HL-60 (cell line): Measurements from ENCODE around the gene GABRD.

Experiments
- DNase-seq, 2 experiments: peaks; one replicate each; pipeline ENCODE4 v3.0.0-alpha.2; 2010 to 2020; ENCODE audit warnings: low read depth in 1 of 2, low spot score in 1 of 2
- H3K27ac ChIP-seq: fragments of 250-450 bp; sonication (Bioruptor Pico); replicated peaks from 2 replicates; pipeline ENCODE4 v1.5.1; 2020; ENCODE audit warnings: mild to moderate bottlenecking, moderate library complexity
- H3K27me3 ChIP-seq: fragments of 250-450 bp; sonication (Bioruptor Pico); 2 replicates; pipeline ENCODE4 v1.5.1; 2021; ENCODE audit warnings: mild to moderate bottlenecking, moderate library complexity; ENCODE audit not compliant: insufficient read depth, poor library complexity, severe bottlenecking
- H3K4me3 ChIP-seq: replicated peaks from 2 replicates; pipeline ENCODE4 v1.5.1; 2011; ENCODE audit warnings: mild to moderate bottlenecking, control low read depth, low read length; ENCODE audit not compliant: insufficient read depth
- GABPA ChIP-seq: IDR thresholded peaks from 2 replicates; pipeline ENCODE4 v1.6.1; 2012; ENCODE audit warnings: low read depth
- POLR2AphosphoS5 ChIP-seq: IDR thresholded peaks from 2 replicates; pipeline ENCODE4 v1.6.1; 2012; ENCODE audit warnings: low read depth
- SPI1 ChIP-seq: IDR thresholded peaks from 2 replicates; pipeline ENCODE4 v1.6.1; 2012; ENCODE audit warnings: low read depth, mild to moderate bottlenecking, borderline replicate concordance
- TF ChIP-seq, protein P1 (sequence below): IDR thresholded peaks from 2 replicates; pipeline ENCODE4 v1.6.1; 2012; ENCODE audit warnings: low read depth; ENCODE audit not compliant: insufficient replicate concordance
- TF ChIP-seq, protein P2 (sequence below): IDR thresholded peaks from one replicate; pipeline ENCODE4 v1.5.1; 2011; ENCODE audit warnings: low read length, control low read depth, inconsistent platforms; ENCODE audit not compliant: insufficient read depth

The GABRD gene

DNA sequence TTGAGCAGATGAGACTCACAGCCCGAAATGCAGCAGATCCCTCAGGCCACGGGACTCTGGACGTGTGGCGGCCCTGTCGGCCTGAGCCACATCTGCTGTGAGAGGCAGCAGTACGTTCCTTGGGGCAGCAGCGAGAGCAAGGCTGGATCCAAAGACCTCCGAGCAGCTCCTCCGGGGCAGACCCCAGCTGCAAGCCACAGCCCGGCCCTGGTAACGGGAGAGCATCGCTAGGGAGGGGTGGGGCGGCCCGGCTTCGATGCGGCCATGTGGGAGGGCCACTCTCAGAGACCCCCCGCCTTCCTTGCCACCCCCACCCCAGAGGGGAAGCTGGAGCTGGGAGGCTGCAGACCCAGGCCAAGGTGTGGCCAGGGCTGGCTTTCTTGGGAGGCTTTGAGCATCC, 48.8 kb downstream of the GABRD start:
- Histone ChIP-seq H3K27ac (no peak overlapping the region), H3K4me3 (no peak overlapping the region), H3K27me3 (peaks cover 2% of the 10 kb centered on the region)
- no peak for DNase-seq
- TF ChIP-seq, protein P1, sequence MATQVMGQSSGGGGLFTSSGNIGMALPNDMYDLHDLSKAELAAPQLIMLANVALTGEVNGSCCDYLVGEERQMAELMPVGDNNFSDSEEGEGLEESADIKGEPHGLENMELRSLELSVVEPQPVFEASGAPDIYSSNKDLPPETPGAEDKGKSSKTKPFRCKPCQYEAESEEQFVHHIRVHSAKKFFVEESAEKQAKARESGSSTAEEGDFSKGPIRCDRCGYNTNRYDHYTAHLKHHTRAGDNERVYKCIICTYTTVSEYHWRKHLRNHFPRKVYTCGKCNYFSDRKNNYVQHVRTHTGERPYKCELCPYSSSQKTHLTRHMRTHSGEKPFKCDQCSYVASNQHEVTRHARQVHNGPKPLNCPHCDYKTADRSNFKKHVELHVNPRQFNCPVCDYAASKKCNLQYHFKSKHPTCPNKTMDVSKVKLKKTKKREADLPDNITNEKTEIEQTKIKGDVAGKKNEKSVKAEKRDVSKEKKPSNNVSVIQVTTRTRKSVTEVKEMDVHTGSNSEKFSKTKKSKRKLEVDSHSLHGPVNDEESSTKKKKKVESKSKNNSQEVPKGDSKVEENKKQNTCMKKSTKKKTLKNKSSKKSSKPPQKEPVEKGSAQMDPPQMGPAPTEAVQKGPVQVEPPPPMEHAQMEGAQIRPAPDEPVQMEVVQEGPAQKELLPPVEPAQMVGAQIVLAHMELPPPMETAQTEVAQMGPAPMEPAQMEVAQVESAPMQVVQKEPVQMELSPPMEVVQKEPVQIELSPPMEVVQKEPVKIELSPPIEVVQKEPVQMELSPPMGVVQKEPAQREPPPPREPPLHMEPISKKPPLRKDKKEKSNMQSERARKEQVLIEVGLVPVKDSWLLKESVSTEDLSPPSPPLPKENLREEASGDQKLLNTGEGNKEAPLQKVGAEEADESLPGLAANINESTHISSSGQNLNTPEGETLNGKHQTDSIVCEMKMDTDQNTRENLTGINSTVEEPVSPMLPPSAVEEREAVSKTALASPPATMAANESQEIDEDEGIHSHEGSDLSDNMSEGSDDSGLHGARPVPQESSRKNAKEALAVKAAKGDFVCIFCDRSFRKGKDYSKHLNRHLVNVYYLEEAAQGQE = no peak
- TF ChIP-seq POLR2AphosphoS5 (no peak), SPI1 (no peak), GABPA (no peak)
- TF ChIP-seq, protein P2, sequence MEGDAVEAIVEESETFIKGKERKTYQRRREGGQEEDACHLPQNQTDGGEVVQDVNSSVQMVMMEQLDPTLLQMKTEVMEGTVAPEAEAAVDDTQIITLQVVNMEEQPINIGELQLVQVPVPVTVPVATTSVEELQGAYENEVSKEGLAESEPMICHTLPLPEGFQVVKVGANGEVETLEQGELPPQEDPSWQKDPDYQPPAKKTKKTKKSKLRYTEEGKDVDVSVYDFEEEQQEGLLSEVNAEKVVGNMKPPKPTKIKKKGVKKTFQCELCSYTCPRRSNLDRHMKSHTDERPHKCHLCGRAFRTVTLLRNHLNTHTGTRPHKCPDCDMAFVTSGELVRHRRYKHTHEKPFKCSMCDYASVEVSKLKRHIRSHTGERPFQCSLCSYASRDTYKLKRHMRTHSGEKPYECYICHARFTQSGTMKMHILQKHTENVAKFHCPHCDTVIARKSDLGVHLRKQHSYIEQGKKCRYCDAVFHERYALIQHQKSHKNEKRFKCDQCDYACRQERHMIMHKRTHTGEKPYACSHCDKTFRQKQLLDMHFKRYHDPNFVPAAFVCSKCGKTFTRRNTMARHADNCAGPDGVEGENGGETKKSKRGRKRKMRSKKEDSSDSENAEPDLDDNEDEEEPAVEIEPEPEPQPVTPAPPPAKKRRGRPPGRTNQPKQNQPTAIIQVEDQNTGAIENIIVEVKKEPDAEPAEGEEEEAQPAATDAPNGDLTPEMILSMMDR = no peak

DNA sequence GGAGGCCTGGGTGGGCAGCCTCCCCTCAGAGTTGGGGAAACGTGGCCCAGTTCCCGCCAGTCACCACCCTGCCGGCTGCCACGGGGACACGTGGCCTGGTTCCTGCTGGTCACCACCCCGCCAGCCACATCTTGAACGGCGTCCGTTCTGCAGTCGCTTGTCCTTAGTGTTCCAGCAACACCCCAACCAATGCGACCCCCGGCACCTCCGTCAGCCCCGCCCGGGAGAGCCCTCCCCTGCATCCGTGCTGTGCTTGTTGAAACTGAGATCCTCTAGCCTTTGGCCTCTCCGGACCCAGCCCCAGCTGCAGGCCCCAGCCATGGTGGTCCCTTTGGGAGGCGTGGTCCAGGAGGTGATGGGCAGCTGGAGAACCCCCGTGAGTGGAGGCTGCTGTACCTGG, 49.8 kb downstream of the GABRD start:
- TF ChIP-seq, protein P2 = no peak
- Histone ChIP-seq H3K27me3 (peaks cover 2% of the 10 kb centered on the region), H3K27ac (no peak overlapping the region), H3K4me3 (no peak overlapping the region)
- DNase-seq = no peak

DNA sequence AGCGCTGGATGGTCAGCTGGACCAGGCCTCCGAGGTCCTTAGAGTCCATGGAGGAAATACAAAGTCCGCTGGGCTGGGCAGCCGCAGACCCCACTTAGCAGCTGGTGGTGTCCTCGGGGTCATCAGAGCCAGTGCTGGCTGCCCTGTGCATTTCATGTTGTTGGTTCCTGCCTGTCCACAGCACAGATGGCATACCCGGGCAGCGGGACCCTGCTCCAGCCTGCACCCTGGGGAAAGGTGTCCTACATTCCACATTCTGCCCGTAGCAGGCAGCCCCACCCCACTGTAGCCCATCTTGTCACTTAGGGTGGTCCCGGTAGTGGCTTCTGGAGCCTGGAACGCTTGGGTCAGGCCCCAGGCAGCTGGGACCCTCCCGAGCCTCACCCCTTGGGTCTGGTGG, 50.9 kb downstream of the GABRD start:
- no peak overlapping the region for H3K27ac ChIP-seq
- TF ChIP-seq, protein P2 = no peak
- no peak for TF ChIP-seq SPI1
- TF ChIP-seq, protein P1 = no peak
- no peak overlapping the region for H3K4me3 ChIP-seq
- peaks cover 2% of the 10 kb centered on the region for H3K27me3 ChIP-seq
- no peak for DNase-seq

DNA sequence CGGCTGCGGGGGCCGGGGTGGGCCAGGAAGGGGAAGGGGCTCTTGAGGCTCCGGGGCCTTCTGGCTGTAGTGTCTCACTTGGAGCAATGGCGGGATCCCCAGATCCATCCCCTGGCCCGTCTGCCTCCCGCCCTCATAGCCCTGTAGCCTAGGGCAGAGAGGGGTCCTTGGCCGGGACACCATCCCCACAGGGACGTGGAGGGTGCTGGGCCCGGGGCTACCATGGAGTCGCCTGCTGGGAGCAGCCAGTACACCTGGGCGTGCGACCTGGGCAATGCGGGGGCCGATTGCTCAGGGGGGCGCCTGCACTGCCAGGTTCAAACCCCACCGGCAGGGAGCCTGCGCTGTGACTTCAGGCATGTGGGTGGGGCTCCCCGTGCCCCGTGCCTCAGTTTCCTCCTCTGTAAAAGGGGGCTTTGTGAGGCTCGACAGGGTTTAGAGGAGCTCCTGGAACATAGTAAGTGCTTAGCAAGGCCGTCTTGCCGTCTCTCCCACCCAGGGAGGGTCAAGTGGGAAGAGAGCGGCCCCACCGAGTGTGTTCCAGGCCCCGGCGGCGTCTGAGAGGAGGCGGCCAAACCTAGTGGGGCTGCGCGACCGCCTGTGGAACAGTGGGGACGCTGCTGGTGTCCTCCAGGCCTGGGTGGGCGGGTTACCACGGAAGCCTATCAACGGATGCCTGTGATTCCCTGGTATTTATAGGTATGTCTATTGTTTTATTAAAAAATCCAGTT, 51.8 kb downstream of the GABRD start:
- no peak for DNase-seq
- Histone ChIP-seq H3K27ac (no peak overlapping the region), H3K27me3 (peaks cover 2% of the 10 kb centered on the region), H3K4me3 (no peak overlapping the region)
- TF ChIP-seq, protein P2 = no peak
- TF ChIP-seq POLR2AphosphoS5 = no peak
- TF ChIP-seq SPI1 = no peak
- TF ChIP-seq, protein P1 = no peak
- no peak for TF ChIP-seq GABPA
